GM18526 (cell line): Measurements from ENCODE around the gene RSBN1.

Experiments used
- POLR2A ChIP-seq: IDR thresholded peaks from 3 replicates; pipeline ENCODE4 v1.6.1; 2011; ENCODE audit not compliant: insufficient read length; ENCODE audit errors: extremely low read depth

Gene RSBN1

GRCh38 chr1:113811888-113812660, at the start of gene RSBN1:
TSS of gene RSBN1 (minus strand) at chr1:113812476. CDS start at chr1:113812412, 64 bp downstream.
- TF ChIP-seq POLR2A: peak; percentile 70

- no peak for TF ChIP-seq POLR2A
Observed at GRCh38 chr1:113861641-113862040, 49.4 kb upstream of the RSBN1 start.

- no peak for TF ChIP-seq POLR2A
Observed at GRCh38 chr1:113860891-113861290, 48.6 kb upstream of the RSBN1 start.

- no peak for TF ChIP-seq POLR2A
Observed at GRCh38 chr1:113859478-113860175, 47.4 kb upstream of the RSBN1 start.

- TF ChIP-seq POLR2A: no peak
Observed at GRCh38 chr1:113858982-113859381, 46.7 kb upstream of the RSBN1 start.

GRCh38 chr1:113858418-113858817, 46.1 kb upstream of the RSBN1 start:
- TF ChIP-seq POLR2A: no peak

- TF ChIP-seq POLR2A: no peak
Observed at GRCh38 chr1:113857776-113858175, 45.5 kb upstream of the RSBN1 start.

GRCh38 chr1:113856401-113856790, 44.1 kb upstream of the RSBN1 start:
- TF ChIP-seq POLR2A: no peak

- TF ChIP-seq POLR2A: no peak
Observed at GRCh38 chr1:113855630-113856400, 43.5 kb upstream of the RSBN1 start.

GRCh38 chr1:113854234-113854633, 42.0 kb upstream of the RSBN1 start:
- no peak for TF ChIP-seq POLR2A

- no peak for TF ChIP-seq POLR2A
Observed at GRCh38 chr1:113850127-113850796, 38.0 kb upstream of the RSBN1 start.

- TF ChIP-seq POLR2A: no peak
Observed at GRCh38 chr1:113849072-113849471, 36.8 kb upstream of the RSBN1 start.

GRCh38 chr1:113846391-113847035, 34.2 kb upstream of the RSBN1 start:
- TF ChIP-seq POLR2A: no peak

- no peak for TF ChIP-seq POLR2A
Observed at GRCh38 chr1:113836534-113836933, 24.3 kb upstream of the RSBN1 start.
